Activated T-cell treated with anti-CD3 and anti-CD28 coated beads, Interleukin-2, amount 50 U/mL, for 48 hours (primary cell): ENCODE measurements around the gene CRIM1.
A peak's percentile ranks its signal among the peaks of the same experiment; 100 is the strongest.

Experiments used
- DNase-seq, 2 experiments: peaks; one replicate each; pipeline ENCODE4 v3.0.0-alpha.2; 2020

CRIM1 gene

DNA sequence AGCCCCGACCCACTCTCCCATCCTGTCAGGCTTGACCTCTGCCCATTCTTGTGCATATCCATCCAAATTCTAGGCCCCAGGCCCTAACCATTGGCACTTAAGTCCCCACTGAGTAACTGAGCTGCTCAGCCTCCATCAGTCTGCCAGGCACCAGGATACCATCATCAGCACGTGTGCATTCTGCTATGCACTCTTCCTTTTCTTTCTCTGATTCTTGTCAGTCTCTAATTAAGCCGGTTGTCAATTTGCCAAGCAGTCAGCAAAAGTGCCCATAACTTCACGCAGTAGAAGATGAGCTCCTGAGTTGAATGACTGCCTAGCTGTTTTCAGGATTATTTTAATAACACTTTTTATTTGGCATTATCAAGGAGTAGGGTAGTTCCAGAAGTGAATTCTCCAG, 135.2 kb downstream of the CRIM1 start:
- no peak for DNase-seq

DNA sequence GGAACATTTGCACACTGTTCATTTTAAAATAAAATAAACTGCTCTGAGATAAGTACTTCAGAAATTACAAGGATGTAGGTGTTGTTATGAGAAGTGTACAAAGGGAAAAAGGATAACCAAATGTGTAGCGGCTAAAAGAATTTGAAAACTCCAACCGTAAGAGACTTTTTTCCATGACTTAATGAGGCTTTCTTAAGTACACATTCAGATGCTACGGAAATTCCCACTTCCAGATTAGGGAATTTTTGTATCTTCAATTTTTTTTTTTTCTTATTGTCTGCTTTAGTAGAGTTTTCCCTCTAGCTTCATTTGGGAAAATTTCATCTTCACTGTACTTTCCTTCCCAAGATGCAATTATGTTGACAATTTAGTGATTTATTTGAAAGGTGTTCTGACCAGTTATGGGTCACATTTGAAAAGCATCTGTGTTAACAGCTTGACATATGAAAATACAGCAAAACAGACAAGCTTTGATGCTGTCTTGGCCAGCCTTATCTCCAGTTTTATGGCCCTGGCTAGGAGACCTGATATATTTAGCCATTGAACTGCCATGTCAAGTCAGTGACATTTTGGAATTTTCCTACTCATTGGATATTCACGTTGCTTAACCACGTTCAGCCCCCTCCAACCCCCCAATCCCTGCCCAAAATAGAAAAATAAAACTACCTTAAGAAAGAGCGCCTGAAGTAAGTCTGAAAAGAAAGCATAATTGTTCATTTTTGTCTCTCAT, 136.8 kb downstream of the CRIM1 start:
- no peak for DNase-seq

DNA sequence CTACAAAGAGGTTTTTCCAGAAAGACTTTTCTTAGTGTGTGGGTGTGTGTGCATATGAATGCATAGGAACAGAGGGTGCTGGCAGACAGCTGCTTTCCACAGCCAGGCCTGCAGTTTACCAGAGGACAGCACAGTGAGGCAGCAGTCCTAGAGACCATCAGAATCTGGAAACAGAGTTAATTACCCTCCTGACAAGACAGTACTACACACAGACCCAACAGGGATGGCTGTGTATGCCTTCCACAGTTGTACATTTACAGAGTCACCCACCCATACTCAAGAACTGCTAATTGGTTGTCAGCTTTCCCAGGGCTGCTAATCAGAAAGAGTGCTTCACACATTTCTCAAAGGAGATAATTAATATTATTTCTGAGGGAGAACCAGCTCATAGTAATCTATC, 137.7 kb downstream of the CRIM1 start:
- DNase-seq, result no peak

DNA sequence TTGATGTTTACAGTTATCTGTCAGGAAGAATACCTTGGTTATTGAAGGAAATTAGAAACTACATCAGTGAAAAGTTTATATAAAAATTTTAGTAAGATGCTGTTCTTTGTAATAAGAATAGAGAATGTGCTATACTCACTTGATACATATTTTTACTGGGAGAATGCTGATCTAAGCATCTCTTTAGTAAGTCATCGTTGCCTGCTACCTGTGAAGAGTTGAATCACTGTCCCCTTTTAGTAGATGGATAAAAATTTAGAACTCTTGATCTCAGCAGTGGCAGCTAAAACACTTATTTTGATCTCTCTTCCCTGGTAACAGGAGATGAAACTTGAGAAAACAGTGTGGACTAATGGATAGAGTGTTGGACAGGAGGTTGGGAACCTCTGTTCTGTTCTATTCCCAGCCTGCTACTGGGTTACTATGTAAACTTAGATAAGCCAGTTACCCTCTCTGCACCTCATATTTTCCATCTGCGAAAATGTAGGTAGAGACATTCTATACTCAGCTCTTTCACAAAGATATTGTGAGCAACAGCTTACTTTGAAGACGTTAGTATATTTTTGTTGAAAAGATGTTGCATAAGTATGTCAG, 142.1 kb downstream of the CRIM1 start:
- DNase-seq, result no peak

DNA sequence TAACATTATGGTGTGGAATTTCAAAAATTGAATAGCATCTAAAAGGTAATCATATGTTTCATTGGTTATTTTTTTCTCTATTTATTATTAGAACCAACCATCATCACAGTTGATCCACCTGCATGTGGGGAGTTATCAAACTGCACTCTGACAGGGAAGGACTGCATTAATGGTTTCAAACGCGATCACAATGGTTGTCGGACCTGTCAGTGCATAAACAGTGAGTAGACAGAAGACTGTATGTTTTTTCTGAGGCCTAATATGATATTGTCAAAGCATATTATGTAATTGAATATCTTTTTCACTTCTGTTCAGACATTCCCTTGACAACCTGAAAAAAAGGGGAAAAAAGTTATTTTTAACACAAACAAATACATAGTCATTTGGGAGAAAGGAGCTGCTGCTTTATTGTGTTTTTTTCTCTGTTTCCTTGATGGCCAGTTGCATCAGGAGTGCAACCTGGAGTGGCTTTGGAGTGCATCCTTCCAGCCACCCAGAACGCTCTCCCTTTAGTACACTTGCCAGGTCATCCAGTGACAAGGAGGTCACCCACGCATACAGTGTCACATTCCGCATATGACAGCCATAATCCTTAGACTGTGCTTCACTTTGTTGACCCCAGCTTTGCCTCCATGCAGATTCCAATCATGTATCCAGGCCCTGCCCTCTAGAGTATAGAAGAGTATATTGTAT, 143.7 kb downstream of the CRIM1 start:
- DNase-seq, result no peak

DNA sequence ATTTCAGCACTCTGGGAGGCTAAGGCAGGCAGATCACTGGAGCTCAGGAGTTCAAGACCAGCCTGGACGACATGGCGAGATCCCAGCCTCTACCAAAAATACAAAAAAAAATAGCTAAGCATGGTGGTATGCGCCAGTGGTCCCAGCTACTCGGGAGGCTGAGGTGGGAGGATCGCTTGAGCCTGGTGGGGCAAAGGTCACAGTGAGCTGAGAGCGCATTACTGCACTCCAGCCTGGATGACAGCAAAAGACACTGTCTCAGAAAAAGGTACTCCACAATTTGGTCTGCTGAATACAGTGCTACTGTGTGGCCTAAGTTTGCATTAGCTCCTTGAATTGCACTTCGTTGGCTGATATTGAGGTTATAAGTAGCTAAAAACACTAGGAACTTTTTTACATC, 144.5 kb downstream of the CRIM1 start:
- DNase-seq, result no peak

DNA sequence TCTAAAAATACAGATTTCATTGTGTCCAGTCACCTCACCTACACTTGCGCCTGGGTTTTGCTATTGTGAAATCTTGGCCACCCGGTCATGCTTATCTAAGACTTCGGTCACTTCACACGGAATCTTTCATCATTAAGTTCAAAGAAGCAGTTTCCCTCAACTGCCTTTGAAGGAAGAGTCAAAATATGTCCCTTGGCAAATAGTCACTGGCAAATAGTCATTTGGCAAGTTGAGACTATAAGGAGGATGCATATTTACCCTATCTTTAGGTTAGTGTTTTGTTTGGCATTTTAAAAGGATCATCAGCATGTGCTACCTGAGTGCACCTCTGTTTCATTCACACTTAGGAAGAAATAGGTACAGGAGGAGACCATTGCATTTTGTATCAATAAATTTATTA, 146.5 kb downstream of the CRIM1 start:
- DNase-seq, result no peak

DNA sequence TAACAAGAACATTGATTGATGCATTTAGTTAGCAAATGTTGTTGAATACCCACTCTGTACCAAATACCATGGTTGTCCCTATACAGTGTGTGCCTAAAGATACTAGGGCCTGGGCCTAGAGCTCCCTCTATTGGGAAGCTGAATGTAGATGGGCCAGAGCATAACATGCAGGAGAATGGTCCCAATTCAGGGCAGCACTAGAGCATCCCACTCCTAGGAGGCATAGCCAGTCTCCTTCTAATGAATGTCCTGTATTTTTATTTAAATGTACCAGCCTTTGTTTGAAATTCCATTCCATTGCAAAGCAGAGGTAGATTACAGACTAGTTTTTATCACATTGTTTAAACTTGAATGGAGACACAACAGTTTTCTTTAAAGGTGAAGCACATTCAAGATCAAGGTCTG, 151.8 kb downstream of the CRIM1 start:
- peak; percentile 30 to 35 for DNase-seq

DNA sequence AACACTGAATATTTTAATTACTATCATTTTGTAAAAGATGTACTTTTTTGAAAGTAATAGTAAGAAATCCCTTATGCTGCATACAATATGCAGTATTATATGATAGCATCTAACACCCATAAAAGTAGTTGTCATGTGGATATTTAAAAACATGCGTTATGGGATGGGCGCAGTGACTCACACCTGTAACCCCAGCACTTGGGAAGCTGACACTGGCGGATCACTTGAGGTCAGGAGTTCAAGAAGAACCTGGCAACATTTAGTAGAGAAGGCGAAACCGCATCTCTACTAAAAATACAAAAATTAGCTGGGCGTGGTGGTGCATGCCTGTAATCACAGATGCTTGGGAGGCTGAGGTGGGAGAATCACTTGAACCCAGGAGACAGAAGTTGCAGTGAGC, 153.5 kb downstream of the CRIM1 start:
- no peak for DNase-seq

DNA sequence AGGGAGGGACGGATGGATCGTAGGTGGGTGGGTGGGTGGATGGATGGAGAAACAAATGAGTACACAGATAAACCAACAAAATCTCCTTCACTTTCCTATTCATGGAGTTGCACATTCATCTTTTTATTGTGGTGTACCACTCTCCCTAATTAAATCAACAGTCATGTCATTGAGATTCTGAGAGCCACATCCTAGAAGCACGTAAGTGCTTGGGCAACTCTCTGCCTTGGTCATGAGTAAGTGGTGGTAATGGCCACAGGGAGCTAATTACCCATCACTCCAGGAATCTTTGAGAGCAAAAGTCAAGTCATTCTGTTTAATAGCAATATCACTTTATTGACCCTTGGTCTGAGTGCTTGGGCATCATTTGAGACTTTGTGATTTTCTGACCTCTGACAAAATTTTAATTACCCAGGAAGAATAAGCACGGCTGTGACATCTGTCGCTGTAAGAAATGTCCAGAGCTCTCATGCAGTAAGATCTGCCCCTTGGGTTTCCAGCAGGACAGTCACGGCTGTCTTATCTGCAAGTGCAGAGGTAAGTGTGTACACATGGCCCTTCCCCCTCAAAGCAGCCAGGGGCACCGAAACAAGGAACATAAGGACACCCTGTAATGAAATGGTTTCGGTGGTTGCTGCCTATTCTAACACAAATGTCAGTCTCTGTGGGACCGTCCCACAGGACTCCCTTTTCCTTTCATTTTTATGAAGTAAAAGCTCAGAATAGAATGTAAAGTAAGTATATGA, 156.5 kb downstream of the CRIM1 start:
- DNase-seq, result no peak

DNA sequence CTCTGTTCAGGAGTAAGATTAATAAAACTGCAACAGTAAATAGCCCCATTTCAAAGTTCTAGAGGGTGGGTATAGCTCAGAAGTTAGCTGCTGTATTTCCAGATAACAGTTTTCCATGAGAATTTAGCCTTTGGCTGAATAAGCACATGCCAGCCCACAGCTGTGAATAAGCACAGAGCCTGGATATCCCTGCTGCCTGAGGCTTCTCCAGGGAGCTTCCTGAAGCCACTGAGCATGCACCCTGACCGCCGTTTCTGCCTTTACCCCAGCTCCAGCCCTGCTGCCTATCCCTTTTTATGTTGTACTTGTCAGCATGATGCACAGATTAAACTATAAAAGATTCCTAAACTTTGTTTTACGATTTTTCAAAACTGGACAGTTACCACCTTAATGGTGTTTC, 157.1 kb downstream of the CRIM1 start:
- DNase-seq, result no peak

DNA sequence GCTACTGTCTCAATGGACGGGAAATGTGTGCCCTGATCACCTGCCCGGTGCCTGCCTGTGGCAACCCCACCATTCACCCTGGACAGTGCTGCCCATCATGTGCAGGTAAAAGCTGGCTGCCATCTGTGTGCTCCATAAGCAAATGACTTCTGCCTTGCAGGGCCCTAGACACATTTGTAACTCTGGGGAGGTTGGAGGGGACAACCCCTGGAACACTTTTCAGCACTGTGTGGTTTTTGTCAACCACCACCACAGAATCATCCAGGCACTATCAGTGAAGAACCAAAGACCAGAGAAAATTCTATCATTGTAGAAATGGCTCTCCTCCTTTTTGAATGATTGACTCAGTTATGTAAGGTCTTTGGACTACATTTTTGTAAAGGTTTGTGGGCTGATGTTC, 158.1 kb downstream of the CRIM1 start:
- DNase-seq, result no peak

DNA sequence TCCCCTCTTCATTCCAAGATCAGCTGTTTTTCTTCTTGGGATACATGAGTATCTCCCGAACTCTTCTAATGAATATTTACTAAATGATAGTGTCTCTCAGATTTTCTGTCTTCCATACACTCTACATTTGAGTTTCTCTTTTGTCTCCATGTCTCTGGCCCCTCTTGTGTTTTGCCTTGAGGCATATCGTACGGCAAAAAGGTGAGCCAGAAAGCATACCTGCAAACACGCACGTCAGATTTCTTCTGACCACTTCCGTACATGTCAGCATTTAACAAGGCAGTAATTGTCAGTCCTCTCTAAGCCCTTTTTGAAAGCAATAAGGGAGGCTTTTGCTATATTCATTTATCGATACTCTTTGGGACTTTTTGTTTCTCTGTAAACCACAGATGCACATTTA, 160.0 kb downstream of the CRIM1 start:
- no peak for DNase-seq

DNA sequence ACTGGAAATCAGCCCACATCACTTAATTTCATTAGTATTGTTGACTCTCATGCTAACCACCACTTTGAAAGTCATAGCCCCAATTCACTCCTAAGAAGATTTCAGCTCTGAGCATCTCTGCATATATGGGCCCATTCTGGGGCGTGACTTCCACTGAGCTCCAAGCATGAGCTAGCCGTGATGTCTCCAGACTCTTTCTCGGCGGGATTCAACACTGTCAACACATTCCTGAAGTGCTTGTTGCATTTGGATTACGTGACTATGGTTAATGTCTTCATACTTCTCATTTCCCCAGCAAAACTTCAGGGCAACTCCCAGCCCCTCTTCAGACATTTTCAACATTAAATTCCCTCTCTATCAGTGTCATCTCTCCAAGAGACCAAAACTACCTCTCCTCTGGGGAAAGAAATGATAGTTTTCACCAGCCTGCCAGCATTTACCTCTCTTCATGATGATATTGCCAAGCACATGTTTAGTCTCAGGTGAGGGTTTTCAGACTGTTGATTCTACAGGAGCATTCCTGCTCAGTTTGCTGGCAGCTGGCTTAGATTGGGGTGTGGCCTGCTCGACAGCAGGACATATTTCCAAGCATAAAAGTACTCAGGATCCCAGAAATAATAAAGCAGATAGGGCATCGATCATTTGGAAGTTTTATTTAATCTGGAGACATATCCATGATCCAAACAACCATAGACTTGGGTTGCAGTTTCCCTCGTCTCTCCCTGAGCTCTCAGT, 160.7 kb downstream of the CRIM1 start:
- no peak for DNase-seq

DNA sequence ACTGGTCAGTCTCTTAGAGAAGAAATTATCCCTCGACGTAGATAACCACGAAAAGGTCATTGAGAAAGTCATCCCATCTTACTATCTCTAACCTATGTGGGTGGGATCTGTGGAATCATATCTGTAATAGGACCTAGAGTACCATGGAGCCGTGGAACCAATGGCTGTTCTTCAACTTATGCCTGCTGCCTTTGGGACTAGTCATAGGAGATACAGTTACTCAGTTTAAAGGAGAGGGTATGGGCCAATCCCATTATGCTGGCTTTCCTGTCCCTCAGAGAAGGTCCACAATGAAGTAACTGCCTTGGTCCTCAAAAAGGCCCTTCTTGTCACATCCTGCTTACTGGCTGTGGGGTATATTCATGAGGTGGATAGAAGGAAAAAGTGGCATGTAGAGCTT, 164.9 kb downstream of the CRIM1 start:
- no peak for DNase-seq

DNA sequence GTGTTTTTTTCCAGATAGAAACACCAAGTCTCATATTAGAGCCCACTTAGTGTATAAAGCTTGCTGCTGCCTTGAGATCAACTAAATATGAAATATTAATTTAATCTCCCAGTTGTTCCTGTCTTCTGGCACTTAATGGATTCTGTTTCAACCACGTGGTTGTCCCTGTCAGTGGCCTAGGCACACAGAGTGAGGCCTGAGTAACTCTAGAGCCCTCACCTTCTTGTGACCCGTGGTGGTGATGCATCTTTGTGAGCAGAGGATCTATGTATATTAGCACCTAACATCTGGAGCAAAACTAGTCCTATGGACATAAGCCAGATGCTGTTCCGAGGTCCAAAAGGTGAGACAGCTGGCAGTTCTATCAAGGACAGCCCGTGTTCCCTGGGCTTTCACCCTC, 167.6 kb downstream of the CRIM1 start:
- no peak for DNase-seq

DNA sequence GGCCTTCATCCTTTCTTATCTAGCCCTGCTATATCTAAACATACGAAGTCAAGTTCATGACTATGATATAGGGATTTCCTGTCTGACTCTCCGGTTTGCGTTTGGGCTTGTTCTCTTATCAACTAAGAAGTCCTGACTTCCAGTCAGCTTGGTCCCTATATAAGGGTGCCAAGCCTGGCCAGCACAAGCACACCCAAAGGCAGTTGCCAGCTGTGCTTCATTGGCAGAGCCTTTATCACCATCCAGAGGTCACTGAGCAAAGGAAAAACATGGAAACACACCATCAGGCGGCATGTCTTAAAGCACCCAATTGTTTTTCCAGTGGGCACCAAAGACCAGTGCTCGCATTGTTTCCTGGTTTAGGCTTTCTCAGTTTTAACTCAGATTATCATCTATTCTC, 169.7 kb downstream of the CRIM1 start:
- no peak for DNase-seq

DNA sequence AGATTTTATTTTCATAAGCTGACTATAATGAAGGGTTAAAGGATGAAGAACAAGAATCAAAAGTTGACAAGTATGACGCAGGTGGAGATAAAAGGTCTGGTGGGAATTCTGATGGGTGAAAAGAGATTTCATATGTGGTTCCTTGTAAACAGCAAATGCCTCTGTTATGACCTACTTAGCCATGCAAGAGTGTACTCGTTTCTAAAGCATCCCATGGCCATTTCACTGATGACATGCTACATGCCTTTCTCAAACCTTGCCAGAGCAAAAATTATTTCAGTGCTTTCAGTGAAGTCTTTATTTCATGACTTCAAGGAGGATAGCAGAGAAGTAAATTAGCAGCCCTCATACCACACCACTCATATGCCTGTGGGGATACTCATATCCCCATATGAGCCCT, 170.6 kb downstream of the CRIM1 start:
- DNase-seq, result no peak

DNA sequence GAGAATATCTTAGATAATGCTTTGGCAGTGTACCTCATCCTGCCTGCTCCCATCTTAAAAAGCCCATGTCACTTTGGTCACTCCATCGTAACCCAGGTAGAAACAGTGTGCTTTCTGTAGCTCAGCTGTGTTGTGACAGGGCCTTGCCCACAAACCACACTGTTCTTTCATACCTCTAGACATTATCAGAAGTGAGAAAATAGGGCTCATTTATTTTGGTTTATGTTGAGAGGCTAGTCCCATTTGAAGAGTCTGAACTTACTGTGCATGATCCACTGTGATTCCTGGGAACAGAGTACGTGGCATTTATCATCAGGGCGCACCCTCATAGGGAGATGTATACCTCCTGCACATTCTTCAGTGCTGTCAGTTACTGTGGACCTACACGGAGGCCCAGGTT, 172.7 kb downstream of the CRIM1 start:
- DNase-seq, result no peak

DNA sequence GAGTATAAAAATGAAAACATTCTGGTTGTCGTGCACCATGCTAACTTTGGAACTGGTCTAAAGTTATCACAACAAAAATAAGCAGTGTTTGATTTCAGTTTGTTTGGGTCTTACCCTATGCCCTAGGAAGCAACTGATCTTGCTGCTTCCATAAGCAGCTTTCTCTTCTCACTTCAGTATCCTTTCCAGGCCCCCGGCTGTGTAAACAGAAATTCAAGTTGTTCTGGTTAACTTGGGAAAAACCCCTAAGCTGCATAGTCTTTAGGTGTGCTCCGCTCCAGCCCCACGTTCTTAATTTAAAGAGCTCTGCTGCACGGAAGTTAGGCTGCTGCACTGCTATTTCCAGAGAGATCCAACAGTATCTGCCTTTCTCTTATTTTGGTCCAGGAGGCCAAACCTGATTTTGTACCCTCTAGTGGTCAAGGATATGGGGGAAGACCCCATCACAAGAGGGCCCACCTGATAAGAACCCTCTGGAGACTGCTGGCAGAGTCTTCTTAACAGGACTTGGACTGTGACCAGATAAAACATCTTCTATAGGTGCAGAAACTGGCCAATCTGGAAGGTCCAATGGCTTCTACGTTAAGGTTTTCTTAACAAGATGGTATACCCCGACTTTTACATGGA, 173.3 kb downstream of the CRIM1 start:
- no peak for DNase-seq

DNA sequence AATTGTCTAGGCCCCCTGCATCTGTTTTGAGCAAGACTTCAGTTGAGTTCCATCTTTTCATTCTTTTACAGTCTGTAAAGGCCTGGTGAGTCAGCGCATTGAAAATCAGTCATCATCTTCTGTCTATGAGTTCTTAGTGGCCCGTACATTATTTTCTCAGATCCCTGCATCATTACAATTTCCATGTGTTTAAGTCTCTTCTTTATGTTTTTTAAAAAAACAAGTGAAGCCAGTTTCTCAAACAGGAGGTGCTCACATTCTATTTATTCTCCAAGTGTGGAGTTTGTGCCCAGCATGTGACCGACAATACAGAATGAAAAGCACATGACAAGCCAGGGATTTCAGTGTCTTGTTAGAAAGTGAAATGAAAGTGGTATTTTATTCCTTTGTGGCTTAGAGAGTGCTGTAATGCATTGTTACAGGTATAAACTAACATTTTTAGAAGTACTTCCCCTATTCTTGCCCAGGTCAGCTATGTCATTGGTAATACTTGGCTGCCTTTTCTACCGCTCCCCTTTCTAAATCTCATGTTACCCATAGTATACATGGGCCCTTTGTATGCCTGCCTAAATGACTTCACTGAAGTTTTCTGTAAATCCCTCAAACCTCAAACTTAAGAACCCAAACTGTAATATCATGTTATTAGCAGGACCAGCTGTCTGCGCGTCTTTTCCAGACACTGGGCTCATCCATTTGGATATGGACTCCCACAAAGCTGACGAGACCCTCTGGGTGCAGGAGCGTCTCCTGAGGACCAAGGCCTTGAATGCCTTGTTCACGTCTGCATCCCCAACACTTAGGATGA, 174.8 kb downstream of the CRIM1 start:
- no peak for DNase-seq

DNA sequence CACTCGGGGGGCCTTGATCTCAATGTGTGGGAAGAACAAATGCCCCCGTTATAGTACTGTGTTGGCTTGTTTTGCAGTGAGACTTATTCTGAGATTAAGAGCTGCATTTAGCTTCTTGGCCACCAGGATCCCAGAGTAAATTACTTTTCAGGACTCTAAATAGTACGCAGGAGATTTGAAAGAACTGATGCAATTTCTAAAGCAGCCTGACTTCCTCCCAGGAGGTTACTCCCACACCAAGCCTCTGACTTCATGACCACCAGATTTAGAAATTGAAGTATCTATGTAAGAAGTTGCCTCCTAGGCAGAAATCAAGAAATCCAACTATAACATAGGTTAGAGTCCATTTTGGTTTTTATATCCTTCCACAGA, 175.4 kb downstream of the CRIM1 start:
- DNase-seq, result no peak
